Osteocyte (in vitro differentiated cells): ENCODE measurements around the gene SCN1B. TPM values are rescaled to one million over a fixed set of nuclear protein-coding genes. Genes with fewer than 3 reads are reported as not detected.
"Not testable (repeated sequence)": the region's sequence is repeated elsewhere in the genome, so short reads cannot be mapped to it uniquely, and the experiment has no call there.

ENCODE experiments used
- DNase-seq: peaks from one replicate; pipeline ENCODE4 v3.0.0; 2021; ENCODE audit warnings: mixed read lengths; ENCODE audit not compliant: unreplicated experiment; ENCODE audit errors: extremely low spot score
- H3K27ac Mint-ChIP-seq: one replicate; pipeline ENCODE4 v1.8.0; 2021; ENCODE audit warnings: mild to moderate bottlenecking, mixed read lengths; ENCODE audit not compliant: unreplicated experiment
- H3K27me3 Mint-ChIP-seq: one replicate; pipeline ENCODE4 v1.8.0; 2021; ENCODE audit warnings: mixed read lengths; ENCODE audit not compliant: unreplicated experiment
- H3K36me3 Mint-ChIP-seq: one replicate; pipeline ENCODE4 v1.8.0; 2021; ENCODE audit warnings: mixed read lengths; ENCODE audit not compliant: unreplicated experiment
- H3K4me1 Mint-ChIP-seq: one replicate; pipeline ENCODE4 v1.8.0; 2021; ENCODE audit warnings: mixed read lengths; ENCODE audit not compliant: unreplicated experiment
- H3K4me3 Mint-ChIP-seq: one replicate; pipeline ENCODE4 v1.8.0; 2021; ENCODE audit warnings: mild to moderate bottlenecking, moderate library complexity, mixed read lengths; ENCODE audit not compliant: unreplicated experiment
- H3K9me3 Mint-ChIP-seq: one replicate; pipeline ENCODE4 v1.8.0; 2021; ENCODE audit warnings: mixed read lengths; ENCODE audit not compliant: unreplicated experiment
- CTCF ChIP-seq: fragments of 200-600 bp; sonication (generic); IDR thresholded peaks from 2 replicates; pipeline ENCODE4 v1.5.0; 2021; ENCODE audit warnings: antibody characterized with exemption, mild to moderate bottlenecking, moderate library complexity
- total RNA-seq: library from RNA; stranded (reverse); gene quantifications from 2 replicates; pipeline ENCODE4 v1.2.1, GENCODE V29; 2021

SCN1B gene
- total RNA-seq, 1 donor from 2014 or later, result 7.3 TPM

- no peak for DNase-seq
- Mint-ChIP-seq H3K4me3 (no peak overlapping the region), H3K27me3 (no peaks in the 10 kb centered on the region), H3K36me3 (peaks cover 11% of the 10 kb centered on the region), H3K4me1 (peaks cover 31% of the 10 kb centered on the region), H3K27ac (no peak overlapping the region), H3K9me3 (no peaks in the 10 kb centered on the region)
- no peak for TF ChIP-seq CTCF
Observed at GRCh38 chr19:35006999-35007365, 23.3 kb upstream of the SCN1B start.

GRCh38 chr19:35007427-35007826 lies 22.8 kb upstream of the SCN1B start:
- not testable (repeated sequence) for H3K9me3 Mint-ChIP-seq
- H3K4me1 Mint-ChIP-seq, result peaks cover 27% of the 10 kb centered on the region

GRCh38 chr19:35008891-35009341 lies 21.4 kb upstream of the SCN1B start:
- no peak for DNase-seq
- H3K27me3 Mint-ChIP-seq, result no peaks in the 10 kb centered on the region
- peaks cover 14% of the 10 kb centered on the region for H3K36me3 Mint-ChIP-seq
- H3K9me3 Mint-ChIP-seq, result no peaks in the 10 kb centered on the region
- no peak overlapping the region for H3K4me3 Mint-ChIP-seq
- no peak overlapping the region for H3K27ac Mint-ChIP-seq
- peaks cover 18% of the 10 kb centered on the region for H3K4me1 Mint-ChIP-seq
- TF ChIP-seq CTCF, result no peak

More at GRCh38 chr19:35007427-35007826, 22.8 kb upstream of the SCN1B start:
- not testable (repeated sequence) for DNase-seq, H3K27ac Mint-ChIP-seq, H3K4me3 Mint-ChIP-seq, H3K27me3 Mint-ChIP-seq
- peaks cover 13% of the 10 kb centered on the region for H3K36me3 Mint-ChIP-seq

- Mint-ChIP-seq H3K27me3 (no peaks in the 10 kb centered on the region), H3K27ac (no peak overlapping the region), H3K36me3 (peaks cover 19% of the 10 kb centered on the region), H3K4me3 (no peak overlapping the region), H3K9me3 (no peaks in the 10 kb centered on the region), H3K4me1 (peaks cover 15% of the 10 kb centered on the region)
- no peak for TF ChIP-seq CTCF
- DNase-seq, result no peak
Observed at GRCh38 chr19:35009424-35010415, 20.6 kb upstream of the SCN1B start.

- no peak overlapping the region for H3K4me3 Mint-ChIP-seq
- H3K27me3 Mint-ChIP-seq, result no peaks in the 10 kb centered on the region
Observed at GRCh38 chr19:35011091-35011689, 19.1 kb upstream of the SCN1B start.

More at GRCh38 chr19:35011091-35011689, 19.1 kb upstream of the SCN1B start:
- H3K4me1 Mint-ChIP-seq, result peaks cover 8% of the 10 kb centered on the region
- no peak for TF ChIP-seq CTCF
- no peaks in the 10 kb centered on the region for H3K9me3 Mint-ChIP-seq
- no peak for DNase-seq
- no peak overlapping the region for H3K27ac Mint-ChIP-seq
- peaks cover 27% of the 10 kb centered on the region for H3K36me3 Mint-ChIP-seq
